Upper lobe of left lung (tissue), 6 donors: ENCODE data around the gene NKAP. TPM values are rescaled to one million over a fixed set of nuclear protein-coding genes. Genes with fewer than 3 reads are reported as not detected.
"Not testable (repeated sequence)": the region's sequence is repeated elsewhere in the genome, so short reads cannot be mapped to it uniquely, and the experiment has no call there.

Experiments used
- ATAC-seq, 2 donors: fragments of 200-7000 bp; cut with Tn5 transposase; one replicate each; pipeline ENCODE4 v1.9.1; 2022; ENCODE audit warnings: mild to moderate bottlenecking in 2 of 2, moderate library complexity in 2 of 2; ENCODE audit not compliant: low FRiP score in 2 of 2
- DNase-seq, 2 donors: peaks; one replicate each; pipeline ENCODE4 v3.0.0-alpha.2; 2019 to 2020
- H3K27ac ChIP-seq, 4 donors: fragments of 200-600 bp; sonication (generic); one replicate each; pipeline ENCODE4 v1.5.1; 2016 to 2019
- H3K27me3 ChIP-seq, 4 donors: fragments of 200-600 bp; sonication (generic); one replicate each; pipeline ENCODE4 v1.5.1; 2017 to 2019
- H3K36me3 ChIP-seq, 4 donors: fragments of 200-600 bp; sonication (generic); one replicate each; pipeline ENCODE4 v1.5.1; 2016 to 2019
- H3K4me1 ChIP-seq, 4 donors: fragments of 200-600 bp; sonication (generic); one replicate each; pipeline ENCODE4 v1.5.1; 2018 to 2019
- H3K4me3 ChIP-seq, 4 donors: fragments of 200-600 bp; sonication (generic); one replicate each; pipeline ENCODE4 v1.5.1; 2017 to 2019; ENCODE audit warnings: mild to moderate bottlenecking in 2 of 4, moderate library complexity in 1 of 4
- H3K9me3 ChIP-seq, 4 donors: fragments of 200-600 bp; sonication (generic); one replicate each; pipeline ENCODE4 v1.5.1; 2018 to 2019
- CTCF ChIP-seq, 6 experiments: fragments of 450-650 bp in 4 of 6; fragments of 200-600 bp in 2 of 6; sonication (generic) in 2 of 6; IDR thresholded peaks; one replicate each; pipeline ENCODE4 v1.5.1; 2016 to 2019; ENCODE audit warnings: antibody characterized with exemption in 6 of 6
- EP300 ChIP-seq, 4 donors: sonication (generic); formaldehyde crosslinking; IDR thresholded peaks; one replicate each; pipeline ENCODE4 v1.5.1; 2017; ENCODE audit warnings: antibody characterized with exemption in 4 of 4, control low read depth in 2 of 4
- POLR2A ChIP-seq, 4 donors: fragments of 450-650 bp; IDR thresholded peaks; one replicate each; pipeline ENCODE4 v1.5.1; 2016 to 2017; ENCODE audit warnings: antibody characterized with exemption in 4 of 4, mild to moderate bottlenecking in 2 of 4
- POLR2AphosphoS5 ChIP-seq, 2 donors: sonication (generic); formaldehyde crosslinking; IDR thresholded peaks; one replicate each; pipeline ENCODE4 v1.5.1; 2017; ENCODE audit warnings: antibody characterized with exemption in 2 of 2
- WGBS, 2 donors: methylation state at CpG; one replicate each; pipeline ENCODE4 v1.1.5; 2017 to 2018; 5-methylcytosine and 5-hydroxymethylcytosine counted together
- total RNA-seq, 6 donors: library from RNA; depleted of rRNA in 4 of 6; stranded (reverse); fragments of >200 nt in 4 of 6; gene quantifications; one replicate each; pipeline versions ENCODE4 v1.1.0 to v1.2.1, GENCODE V29; 2016 to 2021
- donor health status: DM: no; HTN: no; CAD: no; lungs with moderate emphysema.
- donor health status: DM: no; HTN: yes; CAD: no; lungs with severe emphysema.

The NKAP gene
- total RNA-seq, 6 donors from 2014 or later, result 5.8 to 14.7 (median 7.7) TPM

GRCh38 chrX:119900976-119901375 is 42.6 kb downstream of the NKAP start:
- DNase-seq, result no peak
- H3K4me3 ChIP-seq, result no peak overlapping the region
- 57 to 60% methylated on average over 1 of the region's 1 CpG for WGBS, 2 donors
- H3K27ac ChIP-seq, result no peak overlapping the region
- TF ChIP-seq POLR2A (IDR thresholded peaks at IDR 0.05), result no peak
- no peak for TF ChIP-seq POLR2AphosphoS5 (IDR thresholded peaks at IDR 0.05)
- TF ChIP-seq EP300 (IDR thresholded peaks at IDR 0.05), result no peak
- TF ChIP-seq CTCF (IDR thresholded peaks at IDR 0.05), result no peak
- H3K9me3 ChIP-seq, result no peaks in the 10 kb centered on the region
- no peaks in the 10 kb centered on the region for H3K27me3 ChIP-seq
- no peak for ATAC-seq
- H3K36me3 ChIP-seq, result no peaks in the 10 kb centered on the region
- no peaks in the 10 kb centered on the region for H3K4me1 ChIP-seq

GRCh38 chrX:119899125-119899524 is 44.4 kb downstream of the NKAP start:
- WGBS, 2 donors, result 15 to 20% methylated on average over 2 of the region's 2 CpGs
- H3K36me3 ChIP-seq, result no peaks in the 10 kb centered on the region
- DNase-seq, result no peak
- H3K4me3 ChIP-seq, result no peak overlapping the region
- no peaks in the 10 kb centered on the region for H3K27me3 ChIP-seq
- H3K9me3 ChIP-seq, result no peaks in the 10 kb centered on the region
- no peak overlapping the region for H3K27ac ChIP-seq
- peak in 1 of 2 donors; percentile 59 for ATAC-seq
- H3K4me1 ChIP-seq, result no peaks in the 10 kb centered on the region
- TF ChIP-seq POLR2AphosphoS5 (IDR thresholded peaks at IDR 0.05), result no peak
- no peak for TF ChIP-seq EP300 (IDR thresholded peaks at IDR 0.05)
- TF ChIP-seq POLR2A (IDR thresholded peaks at IDR 0.05), result no peak
- no peak for TF ChIP-seq CTCF (IDR thresholded peaks at IDR 0.05)

- no peak for TF ChIP-seq EP300 (IDR thresholded peaks at IDR 0.05)
- no peak for TF ChIP-seq POLR2AphosphoS5 (IDR thresholded peaks at IDR 0.05)
- no peak for TF ChIP-seq CTCF (IDR thresholded peaks at IDR 0.05)
- Histone ChIP-seq H3K4me3 (no peak within 1 kb of the TSS), H3K27me3 (no peaks in the 10 kb centered on the region), H3K36me3 (no peaks in the 10 kb centered on the region), H3K27ac (no peak within 1 kb of the TSS), H3K4me1 (no peaks in the 10 kb centered on the region), H3K9me3 (no peaks in the 10 kb centered on the region)
- 29 to 69% methylated on average over 2 to 4 of the region's 4 CpGs for WGBS, 2 donors
- ATAC-seq, result no peak
- no peak for DNase-seq
These were observed 47.7 kb downstream of the NKAP start, which contains the start of gene AKAP14 for GRCh38 chrX:119895843-119896326. TSS of gene AKAP14 (plus strand) at chrX:119895893. CDS start at chrX:119903224, 7,331 bp downstream.

- not testable (repeated sequence) for H3K27me3 ChIP-seq, H3K9me3 ChIP-seq, H3K4me3 ChIP-seq, ATAC-seq, DNase-seq, H3K36me3 ChIP-seq, H3K4me1 ChIP-seq, H3K27ac ChIP-seq
- 66 to 70% methylated on average over 16 of the region's 16 CpGs for WGBS, 2 donors
These were observed 51.4 kb downstream of the NKAP start for GRCh38 chrX:119891961-119892692.

GRCh38 chrX:119890626-119891025 is 52.9 kb downstream of the NKAP start:
- H3K4me3 ChIP-seq, H3K27ac ChIP-seq, H3K9me3 ChIP-seq, H3K27me3 ChIP-seq, H3K36me3 ChIP-seq, ATAC-seq, H3K4me1 ChIP-seq: not testable (repeated sequence)
- 83% methylated on average over 34 of the region's 36 CpGs; no CpG with 5 or more reads in 1 of the 2 donors for WGBS, 2 donors
- DNase-seq, result peak in 1 of 2 donors; percentile 71
